ENCODE data around the gene SAC3D1.
A peak's percentile ranks its signal among the peaks of the same experiment; 100 is the strongest.
"Not testable (repeated sequence)": the region's sequence is repeated elsewhere in the genome, so short reads cannot be mapped to it uniquely, and the experiment has no call there.

SAC3D1 gene

DNA sequence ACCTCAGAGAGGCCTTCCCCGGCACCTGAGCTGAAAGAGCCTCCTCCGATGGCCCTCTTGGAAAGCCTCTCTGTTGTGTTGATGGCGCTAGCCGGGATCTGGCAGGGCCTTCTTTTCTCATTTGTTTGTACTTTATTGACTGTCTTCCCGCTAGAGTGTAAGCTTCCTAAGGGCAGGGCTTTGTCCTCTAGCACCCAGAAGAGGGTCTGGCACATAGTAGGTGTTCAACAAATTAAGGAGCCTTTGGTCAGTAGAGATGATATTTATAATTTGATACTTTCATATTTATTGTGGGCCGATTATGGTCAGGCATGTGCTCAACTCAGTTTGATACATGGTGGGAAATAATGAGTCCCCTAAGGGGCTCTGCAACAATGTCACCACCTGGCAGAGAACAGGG is 23.1 kb upstream of the SAC3D1 start:
- Histone ChIP-seq H3K36me3 (peaks cover 14% of the 10 kb centered on the region), H3K27me3 (no peaks in the 10 kb centered on the region), H3K4me1 (ENCODE audit: control insufficient read depth in 1 of 2, insufficient read depth in 1 of 2, low read depth in 1 of 2, low read length in 1 of 2) (peaks cover 40% of the 10 kb centered on the region in 2 experiments), H3K27ac (no peak overlapping the region), H3K4me3 (ENCODE audit: low read depth in 1 of 2, low read length in 1 of 2) (no peak overlapping the region), H3K9me3 (no peaks in the 10 kb centered on the region)
- TF ChIP-seq, protein P1, sequence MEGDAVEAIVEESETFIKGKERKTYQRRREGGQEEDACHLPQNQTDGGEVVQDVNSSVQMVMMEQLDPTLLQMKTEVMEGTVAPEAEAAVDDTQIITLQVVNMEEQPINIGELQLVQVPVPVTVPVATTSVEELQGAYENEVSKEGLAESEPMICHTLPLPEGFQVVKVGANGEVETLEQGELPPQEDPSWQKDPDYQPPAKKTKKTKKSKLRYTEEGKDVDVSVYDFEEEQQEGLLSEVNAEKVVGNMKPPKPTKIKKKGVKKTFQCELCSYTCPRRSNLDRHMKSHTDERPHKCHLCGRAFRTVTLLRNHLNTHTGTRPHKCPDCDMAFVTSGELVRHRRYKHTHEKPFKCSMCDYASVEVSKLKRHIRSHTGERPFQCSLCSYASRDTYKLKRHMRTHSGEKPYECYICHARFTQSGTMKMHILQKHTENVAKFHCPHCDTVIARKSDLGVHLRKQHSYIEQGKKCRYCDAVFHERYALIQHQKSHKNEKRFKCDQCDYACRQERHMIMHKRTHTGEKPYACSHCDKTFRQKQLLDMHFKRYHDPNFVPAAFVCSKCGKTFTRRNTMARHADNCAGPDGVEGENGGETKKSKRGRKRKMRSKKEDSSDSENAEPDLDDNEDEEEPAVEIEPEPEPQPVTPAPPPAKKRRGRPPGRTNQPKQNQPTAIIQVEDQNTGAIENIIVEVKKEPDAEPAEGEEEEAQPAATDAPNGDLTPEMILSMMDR (IDR thresholded peaks at IDR 0.05) = no peak

DNA sequence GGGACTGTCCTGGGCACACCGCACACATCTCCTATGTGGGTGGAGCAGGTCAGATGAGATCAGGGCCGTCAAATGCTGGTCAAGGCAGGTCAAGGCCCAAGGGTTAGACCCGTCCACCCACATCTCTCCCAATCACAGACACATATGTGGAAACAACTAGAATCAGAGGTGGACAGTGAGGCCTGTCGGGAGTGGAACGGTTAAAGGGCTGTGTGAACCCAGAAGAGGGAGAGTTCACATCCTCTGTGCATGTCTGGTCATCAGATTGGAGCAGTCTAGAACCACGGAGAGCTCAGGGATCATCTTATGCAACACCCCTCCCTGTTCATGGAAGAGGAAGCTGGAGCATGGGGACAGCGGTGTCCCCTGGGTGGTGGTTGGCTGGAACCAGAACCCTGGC is 21.2 kb upstream of the SAC3D1 start:
- Histone ChIP-seq H3K4me1 (ENCODE audit: control insufficient read depth in 1 of 2, insufficient read depth in 1 of 2, low read depth in 1 of 2, low read length in 1 of 2) (peaks cover 32 to 34% of the 10 kb centered on the region in 2 experiments), H3K9me3 (no peaks in the 10 kb centered on the region), H3K36me3 (peaks cover 14% of the 10 kb centered on the region), H3K27me3 (no peaks in the 10 kb centered on the region), H3K4me3 (ENCODE audit: low read depth in 1 of 2, low read length in 1 of 2) (no peak overlapping the region), H3K27ac (no peak overlapping the region)
- TF ChIP-seq, protein P1 (IDR thresholded peaks at IDR 0.05) = no peak

DNA sequence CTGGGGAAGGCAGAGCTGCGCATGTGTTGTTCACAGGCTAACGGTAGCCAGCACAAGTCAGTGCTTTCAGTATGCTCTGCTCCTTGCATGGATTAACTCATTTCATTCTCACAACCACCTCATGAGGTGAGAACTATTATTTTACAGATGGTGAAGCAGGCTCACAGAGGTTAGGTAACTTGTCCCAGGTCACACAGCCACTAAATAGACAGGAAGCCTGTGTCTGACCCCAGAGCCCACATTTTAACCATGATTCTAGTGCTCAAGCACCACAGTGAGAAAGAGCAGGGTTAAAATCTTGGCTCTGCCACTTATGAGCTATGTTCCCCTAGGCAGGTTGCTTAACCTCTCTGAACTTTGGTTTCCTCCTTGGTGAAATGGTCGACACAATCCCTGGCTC is 20.0 kb upstream of the SAC3D1 start:
- peaks cover 22 to 25% of the 10 kb centered on the region in 2 experiments for H3K4me1 ChIP-seq (ENCODE audit: control insufficient read depth in 1 of 2, insufficient read depth in 1 of 2, low read depth in 1 of 2, low read length in 1 of 2)
- peaks cover 14% of the 10 kb centered on the region for H3K36me3 ChIP-seq
- H3K9me3 ChIP-seq = no peaks in the 10 kb centered on the region
- TF ChIP-seq, protein P1 (IDR thresholded peaks at IDR 0.05) = no peak
- H3K4me3 ChIP-seq (ENCODE audit: low read depth in 1 of 2, low read length in 1 of 2) = no peak overlapping the region
- H3K27me3 ChIP-seq = no peaks in the 10 kb centered on the region
- H3K27ac ChIP-seq = no peak overlapping the region

DNA sequence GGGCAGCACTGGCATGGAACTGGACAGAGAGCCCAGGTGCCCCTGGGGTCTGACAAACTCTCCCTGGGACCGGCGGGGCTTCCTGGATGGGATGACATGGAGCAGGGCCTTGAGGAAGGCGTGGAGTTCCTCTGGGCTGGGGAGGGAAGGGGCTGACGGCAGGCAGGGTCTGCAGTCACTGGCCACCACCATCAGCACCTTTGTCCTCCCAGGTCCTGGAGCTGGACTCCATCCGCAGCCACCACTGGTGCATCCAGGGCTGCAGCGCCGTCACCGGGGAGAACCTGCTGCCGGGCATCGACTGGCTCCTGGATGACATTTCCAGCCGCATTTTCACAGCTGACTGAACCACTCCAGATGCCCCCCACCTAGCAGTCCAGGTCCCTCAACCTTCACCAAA is 19.5 kb upstream of the SAC3D1 start:
- Histone ChIP-seq H3K4me3 (ENCODE audit: low read depth in 1 of 2, low read length in 1 of 2) (no peak overlapping the region), H3K9me3 (no peaks in the 10 kb centered on the region), H3K27ac (peak overlapping the region; percentile 15), H3K36me3 (peaks cover 14% of the 10 kb centered on the region), H3K27me3 (no peaks in the 10 kb centered on the region), H3K4me1 (ENCODE audit: control insufficient read depth in 1 of 2, insufficient read depth in 1 of 2, low read depth in 1 of 2, low read length in 1 of 2) (peaks cover 22 to 25% of the 10 kb centered on the region in 2 experiments)
- TF ChIP-seq, protein P1 (IDR thresholded peaks at IDR 0.05) = no peak

DNA sequence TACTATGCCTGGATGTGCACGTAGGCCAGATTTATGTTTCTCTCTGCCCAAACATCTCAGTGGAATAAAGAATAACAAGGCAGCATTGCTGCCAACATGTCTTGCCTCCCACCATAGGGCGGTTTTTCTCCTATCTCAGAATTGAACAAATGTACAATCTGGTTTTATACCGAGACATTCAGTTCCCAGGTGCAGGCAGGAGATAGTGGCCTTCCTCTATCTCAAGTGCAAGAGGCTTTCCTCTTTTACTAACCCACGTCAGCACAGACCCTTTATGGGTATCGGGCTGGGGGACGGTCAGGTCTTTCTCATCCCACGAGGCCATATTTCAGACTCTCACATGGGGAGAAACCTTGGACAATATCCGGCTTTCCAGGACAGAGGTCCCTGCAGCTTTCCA is 17.5 kb upstream of the SAC3D1 start:
- not testable (repeated sequence) for H3K27me3 ChIP-seq; H3K4me3 ChIP-seq (ENCODE audit: low read depth in 1 of 2, low read length in 1 of 2); H3K9me3 ChIP-seq; H3K27ac ChIP-seq
- Histone ChIP-seq H3K4me1 (ENCODE audit: control insufficient read depth in 1 of 2, insufficient read depth in 1 of 2, low read depth in 1 of 2, low read length in 1 of 2) (peaks cover 40 to 41% of the 10 kb centered on the region in 2 experiments), H3K36me3 (peaks cover 10% of the 10 kb centered on the region)

DNA sequence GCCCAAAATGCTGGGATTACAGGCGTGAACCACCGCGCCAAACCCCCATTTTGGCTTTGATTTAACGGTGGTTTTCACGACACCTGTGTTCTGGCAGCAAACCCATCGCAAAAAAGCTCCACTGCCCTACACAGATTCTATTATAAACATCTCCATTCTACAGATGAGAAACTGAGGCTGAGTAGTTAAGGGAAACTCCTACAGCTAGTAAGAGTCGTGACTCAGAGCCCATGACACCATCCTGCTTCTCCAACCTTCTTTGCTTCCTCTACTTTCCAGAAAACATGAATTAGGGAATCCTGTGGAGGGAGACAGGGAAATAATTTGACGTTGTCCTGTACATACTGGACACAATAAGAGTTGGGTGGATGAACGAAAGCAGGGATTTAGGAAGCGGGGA is 14.2 kb upstream of the SAC3D1 start:
- Histone ChIP-seq H3K4me1 (ENCODE audit: control insufficient read depth in 1 of 2, insufficient read depth in 1 of 2, low read depth in 1 of 2, low read length in 1 of 2) (peaks cover 30 to 33% of the 10 kb centered on the region in 2 experiments), H3K27ac (peak overlapping the region; percentile 86), H3K36me3 (no peaks in the 10 kb centered on the region), H3K4me3 (ENCODE audit: low read depth in 1 of 2, low read length in 1 of 2) (peak overlapping the region; percentile 80 to 82), H3K9me3 (no peaks in the 10 kb centered on the region), H3K27me3 (no peaks in the 10 kb centered on the region)
- TF ChIP-seq, protein P1 (IDR thresholded peaks at IDR 0.05) = no peak

Data from neutrophil (primary cell).